ENCODE measurements around the gene SYNPO2.
"Not testable (repeated sequence)": the region's sequence is repeated elsewhere in the genome, so short reads cannot be mapped to it uniquely, and the experiment has no call there.

Gene SYNPO2

DNA sequence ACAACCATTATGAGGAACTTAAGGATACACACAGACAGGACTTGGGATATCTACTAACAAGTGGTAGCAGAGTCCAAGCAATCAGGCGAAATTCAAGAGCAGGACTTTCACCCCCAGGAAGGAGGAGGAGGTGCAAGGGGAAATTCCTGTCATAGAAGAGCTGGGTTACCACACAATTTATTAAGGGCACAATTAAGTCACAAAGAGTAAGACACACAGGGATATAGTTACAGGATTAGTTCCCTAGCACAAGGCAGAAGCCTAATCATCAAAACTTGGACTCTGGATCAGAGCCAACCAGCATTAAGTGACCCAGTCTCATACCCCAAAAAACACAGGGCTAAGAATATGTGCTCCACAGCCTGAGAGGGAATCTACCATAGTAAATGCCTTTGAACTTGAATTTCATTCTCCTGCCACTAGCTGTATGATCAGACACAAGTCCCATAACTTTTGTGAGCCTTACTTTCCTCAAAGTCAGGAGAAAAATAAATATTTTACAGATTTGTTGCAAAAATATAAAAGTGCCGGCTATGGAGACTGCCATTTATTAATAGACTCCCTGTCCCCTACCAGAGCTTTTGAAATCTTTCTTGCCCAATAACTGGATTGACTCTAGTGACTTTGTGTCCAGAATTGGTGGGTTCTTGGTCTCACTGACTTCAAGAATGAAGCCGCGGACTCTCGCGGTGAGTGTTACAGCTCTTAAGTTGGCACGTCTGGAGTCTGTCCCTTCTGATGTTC lies 87.0 kb downstream of the SYNPO2 start:
- DNase-seq, result no peak

DNA sequence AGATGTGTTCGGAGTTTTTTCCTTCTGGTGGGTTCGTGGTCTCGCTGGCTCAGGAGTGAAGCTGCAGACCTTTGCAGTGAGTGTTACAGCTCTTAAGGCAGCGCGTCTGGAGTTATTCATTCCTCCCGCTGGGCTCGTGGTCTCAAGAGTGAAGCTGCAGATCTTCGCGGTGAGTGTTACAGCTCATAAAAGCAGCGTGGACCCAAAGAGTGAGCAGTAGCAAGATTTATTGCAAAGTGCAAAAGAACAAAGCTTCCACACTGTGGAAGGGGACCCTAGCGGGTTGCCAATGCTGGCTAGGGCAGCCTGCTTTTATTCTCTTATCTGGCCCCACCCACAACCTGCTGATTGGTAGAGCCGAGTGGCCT lies 87.5 kb downstream of the SYNPO2 start:
- DNase-seq, result not testable (repeated sequence)

DNA sequence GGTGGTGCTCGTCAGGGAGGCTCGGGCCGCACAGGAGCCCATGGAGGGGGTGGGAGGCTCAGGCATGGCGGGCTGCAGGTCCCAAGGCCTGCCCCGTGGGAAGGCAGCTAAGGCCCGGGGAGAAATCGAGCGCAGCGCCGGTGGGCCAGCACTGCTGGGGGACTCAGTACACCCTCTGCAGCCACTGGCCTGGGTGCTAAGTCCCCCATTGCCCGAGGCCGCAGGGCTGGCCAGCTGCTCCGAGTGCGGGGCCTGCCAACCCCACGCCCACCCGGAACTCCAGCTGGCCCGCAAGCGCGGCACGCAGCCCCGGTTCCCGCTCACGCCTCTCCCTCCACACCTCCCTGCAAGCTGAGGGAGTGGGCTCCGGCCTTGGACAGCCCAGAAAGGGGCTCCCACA lies 88.4 kb downstream of the SYNPO2 start:
- DNase-seq, result not testable (repeated sequence)

DNA sequence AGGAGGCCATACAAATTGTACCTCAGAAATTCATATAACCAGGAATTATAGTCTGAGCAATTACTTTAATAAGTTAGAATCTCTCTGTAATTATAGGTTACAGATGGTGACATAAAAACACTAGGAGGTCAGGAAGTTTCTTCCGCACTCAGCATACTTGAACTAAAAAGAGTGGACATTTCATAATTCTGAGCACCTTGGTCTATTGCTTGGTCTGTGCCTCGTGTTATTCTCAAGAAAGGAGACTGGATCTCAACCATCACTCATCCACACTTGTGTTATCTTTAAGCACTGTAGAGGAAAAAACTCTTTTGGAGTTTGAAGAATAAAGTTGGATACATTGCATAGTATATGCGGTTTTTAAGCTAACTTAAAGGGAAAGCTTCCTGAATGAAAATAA lies 91.1 kb downstream of the SYNPO2 start:
- DNase-seq, result no peak

DNA sequence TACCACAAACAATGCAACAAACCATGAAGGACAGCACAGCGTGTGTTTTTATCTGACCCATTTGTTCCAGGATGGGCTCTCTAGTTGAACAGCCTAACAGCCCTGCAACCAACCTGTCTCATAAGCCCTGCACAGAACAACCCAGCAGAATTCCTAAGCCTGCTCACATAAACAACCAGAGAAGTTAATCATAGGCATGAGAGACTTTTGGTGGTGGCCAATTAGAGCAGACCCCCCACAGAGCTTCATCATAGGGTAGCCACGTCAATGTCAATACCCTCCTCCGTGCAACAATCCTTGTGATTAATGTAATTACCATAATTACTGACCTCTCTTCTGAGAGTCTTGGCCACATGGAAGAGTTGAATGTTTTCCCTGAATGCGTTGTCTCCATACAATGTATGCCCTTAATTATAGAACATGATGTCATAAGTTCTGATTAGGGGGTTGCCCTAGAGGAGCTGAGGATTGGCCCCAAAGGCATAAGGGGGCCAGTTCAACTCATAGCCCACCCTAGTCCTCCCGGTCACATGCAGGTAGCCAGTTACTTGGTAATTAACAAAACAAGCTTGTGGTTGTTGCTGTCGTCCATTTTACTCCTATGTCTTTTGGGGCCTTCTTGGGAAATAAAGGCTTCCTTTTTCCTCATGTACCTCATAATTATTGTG lies 92.7 kb downstream of the SYNPO2 start:
- no peak for DNase-seq

DNA sequence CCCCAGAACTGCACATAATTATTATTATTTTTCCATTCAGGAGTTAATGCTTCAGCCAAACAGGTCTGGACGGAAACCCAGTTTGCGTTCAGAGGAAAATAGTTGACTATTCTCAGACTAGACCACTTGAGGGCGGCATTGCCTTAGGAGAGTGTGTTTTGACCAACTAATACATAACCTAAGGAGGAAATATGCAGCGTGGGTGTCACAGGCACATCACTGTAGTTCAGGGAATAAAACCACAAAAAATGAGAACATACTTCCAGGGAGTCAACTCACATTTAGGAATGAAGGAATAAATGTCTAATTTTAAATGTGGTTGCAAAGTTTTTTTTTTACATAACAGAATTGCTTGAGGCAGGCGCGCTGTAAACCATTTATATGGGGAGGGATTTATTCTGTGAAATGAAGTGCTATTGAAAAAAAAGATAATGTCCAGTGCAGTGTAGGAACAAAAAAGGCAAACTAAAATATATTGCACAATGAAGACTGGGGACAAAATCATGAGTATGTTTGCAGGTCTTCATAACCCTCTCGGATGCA lies 93.3 kb downstream of the SYNPO2 start:
- DNase-seq, result peak; percentile 63

DNA sequence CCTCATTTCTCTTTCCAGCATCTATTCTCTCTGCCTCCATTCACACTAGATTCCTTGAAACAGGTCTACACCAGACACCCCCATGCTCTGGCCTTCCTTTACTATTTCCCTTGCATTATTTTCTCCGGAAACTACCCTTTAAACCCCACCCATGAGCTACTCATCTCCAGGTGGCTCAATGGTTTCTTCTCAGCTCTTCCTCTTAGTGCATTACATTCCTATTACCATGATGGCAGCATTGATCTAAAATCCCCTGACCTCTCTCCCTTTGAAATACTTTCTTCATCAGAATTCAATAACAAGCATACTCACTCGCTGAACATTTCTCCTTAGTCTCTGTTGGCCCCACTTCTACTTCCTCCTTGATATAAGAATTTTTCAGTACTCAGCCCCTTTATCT lies 94.6 kb downstream of the SYNPO2 start:
- DNase-seq, result no peak

DNA sequence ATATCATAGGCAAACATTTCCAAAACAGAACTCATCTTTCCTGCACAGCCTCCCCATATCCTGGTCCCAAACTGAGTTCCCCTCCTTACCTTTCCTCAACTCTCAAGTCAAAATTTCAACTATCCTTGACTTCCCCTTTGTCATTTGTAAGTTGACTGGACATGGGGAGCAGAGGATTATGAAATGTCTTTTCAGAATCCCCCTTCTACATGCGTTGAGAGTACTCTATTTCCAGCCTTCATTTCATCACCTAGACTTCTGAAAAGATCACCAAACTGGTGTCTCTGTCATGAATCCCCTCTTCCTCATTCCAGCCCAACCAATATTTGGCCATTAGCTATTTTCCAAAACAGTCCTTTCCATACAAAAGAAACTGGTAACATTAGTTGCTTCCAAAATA lies 95.2 kb downstream of the SYNPO2 start:
- no peak for DNase-seq

DNA sequence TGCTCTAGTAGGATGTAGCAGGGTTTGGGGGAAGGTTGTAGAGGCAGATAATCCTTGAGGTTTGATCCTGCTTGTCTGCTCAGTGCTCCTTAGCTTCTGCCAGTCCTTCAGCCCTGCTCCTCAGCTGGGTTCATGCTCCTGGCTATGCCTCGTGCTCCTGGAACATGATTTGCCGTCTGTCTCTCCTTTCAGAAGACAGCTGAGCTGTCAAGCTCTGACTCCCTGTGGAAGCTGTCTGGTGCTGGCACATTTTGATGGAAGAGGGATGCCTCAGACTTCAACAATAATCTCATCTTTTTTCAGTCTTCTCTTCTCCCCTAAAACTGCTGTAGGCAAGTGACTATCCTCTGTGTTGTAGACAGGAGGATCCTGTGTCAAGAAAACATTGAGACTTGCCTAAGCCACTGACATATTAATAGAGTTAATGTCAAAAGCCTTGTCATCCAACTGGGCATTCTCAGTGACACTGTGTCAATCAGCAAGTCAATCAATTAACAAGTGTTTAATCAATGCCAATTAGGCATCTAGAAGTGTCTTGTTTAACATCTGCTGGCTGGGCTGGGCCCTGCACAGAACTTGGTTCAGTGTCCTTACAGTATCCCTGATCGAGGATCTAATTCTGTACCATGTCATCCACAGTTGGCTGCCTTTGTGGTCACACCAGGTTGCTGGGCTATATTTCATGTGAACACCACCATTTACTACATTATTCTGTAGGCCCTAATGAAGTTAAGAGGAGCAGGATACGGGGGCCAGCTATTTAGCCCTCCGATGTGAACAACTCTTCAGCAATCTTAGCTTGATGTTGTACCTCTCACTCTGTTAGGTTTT lies 96.7 kb downstream of the SYNPO2 start:
- DNase-seq, result no peak

DNA sequence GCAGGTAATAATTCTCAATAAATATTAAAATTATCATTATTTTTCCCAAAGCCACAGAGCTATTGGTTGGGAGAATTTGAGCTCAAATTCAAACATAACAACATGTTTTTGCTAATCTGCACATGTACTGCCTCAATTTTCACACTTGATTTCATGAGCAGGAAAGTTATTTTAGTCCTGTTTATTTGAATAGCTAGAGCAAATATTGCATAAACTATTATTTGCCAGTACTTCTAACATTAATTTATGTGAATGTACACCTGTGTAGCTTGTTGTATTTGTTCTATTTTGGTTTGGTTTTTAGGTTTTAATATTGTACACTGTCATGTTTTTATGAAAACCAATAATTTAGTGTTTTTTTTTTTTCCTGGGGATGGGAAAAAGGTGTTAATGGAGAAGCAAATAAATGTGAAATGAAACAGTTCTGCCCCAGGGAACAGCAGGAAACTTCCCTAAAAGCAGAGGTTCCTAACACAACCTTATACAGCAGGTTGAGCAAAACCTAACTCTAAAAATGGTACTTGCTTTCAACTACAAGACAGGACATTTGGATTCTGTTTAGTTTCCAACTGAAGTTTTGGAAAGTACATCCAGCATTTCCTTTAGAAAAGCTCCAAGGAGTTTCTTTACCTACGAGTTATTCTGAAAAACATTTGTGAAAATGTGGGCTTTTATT lies 99.4 kb downstream of the SYNPO2 start:
- DNase-seq, result no peak

DNA sequence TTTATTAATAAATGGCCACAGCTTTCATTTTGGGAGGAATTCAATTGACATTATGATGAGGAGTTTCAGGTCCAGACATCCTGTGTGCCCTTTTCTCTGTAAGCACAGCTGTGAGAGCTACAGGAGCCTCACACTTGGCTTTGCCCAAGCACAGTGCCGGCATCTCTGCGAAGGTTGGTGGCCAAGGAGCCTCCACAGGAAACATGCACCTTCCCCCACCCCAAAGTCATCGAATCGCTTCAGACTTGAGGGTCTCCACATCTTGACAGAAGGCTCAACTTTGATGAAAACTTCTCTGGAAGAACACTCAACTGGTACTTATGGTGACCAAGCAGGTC lies 100.0 kb downstream of the SYNPO2 start:
- no peak for DNase-seq

DNA sequence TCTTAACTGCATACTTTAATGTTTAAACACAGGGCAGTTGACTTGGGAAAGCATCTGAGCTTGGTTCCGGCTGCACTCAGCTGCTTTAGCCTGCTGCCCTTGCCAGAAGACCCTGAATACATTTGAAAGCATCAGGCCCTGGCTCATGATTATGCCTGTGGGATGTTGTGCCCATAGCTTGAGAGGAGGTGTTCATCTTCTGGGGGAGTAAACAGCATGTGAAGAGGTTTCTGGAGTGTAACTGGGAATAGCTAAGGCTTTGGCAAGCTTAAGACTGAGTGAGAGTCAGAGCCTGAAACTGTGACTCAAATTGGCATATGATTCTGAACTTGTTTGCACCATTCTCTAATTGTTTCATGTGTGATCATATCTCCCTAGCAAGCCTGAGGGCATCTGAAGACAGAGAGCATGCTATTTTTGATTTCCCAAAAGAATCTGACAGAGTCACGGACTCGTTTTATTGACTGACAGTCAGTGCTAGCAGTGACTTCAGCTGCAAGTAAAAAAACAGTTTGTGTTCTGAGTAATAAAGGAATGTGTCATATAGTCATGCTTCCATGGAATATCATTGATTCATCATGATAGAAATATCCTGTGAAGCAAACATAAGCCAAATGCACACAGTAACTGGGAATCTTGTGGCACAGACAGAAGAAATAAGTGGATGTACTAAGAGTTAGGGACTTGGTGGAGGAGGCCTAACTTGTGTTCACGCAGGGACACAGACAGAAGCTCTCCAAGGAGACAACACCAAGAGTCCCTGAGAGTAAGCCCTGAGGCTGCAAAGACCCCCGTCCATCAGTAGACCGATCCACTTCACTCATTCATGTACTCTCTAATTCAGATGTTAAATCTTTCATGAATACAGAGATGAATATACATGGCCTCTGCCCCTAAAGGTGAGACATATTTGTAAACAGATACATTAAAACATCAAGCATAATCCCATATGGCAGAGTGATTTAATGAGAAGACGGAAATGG lies 100.7 kb downstream of the SYNPO2 start:
- no peak for DNase-seq

DNA sequence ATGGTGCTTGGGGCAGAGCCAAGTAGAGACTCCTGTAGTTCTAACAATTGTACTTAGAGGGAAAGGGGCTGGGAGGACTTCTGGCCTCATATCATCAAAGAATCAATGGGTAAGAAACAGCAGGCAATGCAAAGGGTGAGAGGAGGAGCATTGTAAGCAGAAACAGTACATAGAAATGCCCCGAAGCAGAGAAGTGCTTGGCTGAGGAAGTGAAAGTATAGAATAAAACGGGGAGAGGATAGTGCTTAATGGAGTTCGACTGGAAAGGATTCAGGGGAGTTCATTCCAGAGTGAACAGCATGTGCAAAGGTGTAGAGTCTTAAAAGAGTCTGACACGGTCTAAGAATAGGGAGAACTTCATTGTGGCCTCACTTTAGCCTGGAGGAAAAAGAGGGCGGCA lies 103.0 kb downstream of the SYNPO2 start:
- DNase-seq, result no peak

DNA sequence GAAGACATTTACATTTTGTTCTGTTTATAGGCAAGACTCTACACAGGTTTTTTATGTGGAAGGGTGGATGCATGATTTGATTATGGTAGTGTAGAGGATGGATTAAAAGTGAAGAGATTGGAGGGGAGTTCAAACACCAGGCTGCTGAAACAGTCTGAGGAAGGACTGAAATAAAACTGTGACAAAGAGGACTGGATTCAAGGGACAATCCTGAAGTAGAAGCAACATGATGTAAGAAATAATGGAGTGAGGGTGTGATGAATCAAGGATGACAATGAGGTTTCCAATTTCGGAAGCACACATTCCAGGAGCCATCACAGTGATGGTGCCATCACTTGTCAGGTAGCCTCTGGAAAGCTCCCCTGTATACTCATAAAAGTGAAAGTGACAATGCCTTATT lies 103.5 kb downstream of the SYNPO2 start:
- DNase-seq, result no peak

DNA sequence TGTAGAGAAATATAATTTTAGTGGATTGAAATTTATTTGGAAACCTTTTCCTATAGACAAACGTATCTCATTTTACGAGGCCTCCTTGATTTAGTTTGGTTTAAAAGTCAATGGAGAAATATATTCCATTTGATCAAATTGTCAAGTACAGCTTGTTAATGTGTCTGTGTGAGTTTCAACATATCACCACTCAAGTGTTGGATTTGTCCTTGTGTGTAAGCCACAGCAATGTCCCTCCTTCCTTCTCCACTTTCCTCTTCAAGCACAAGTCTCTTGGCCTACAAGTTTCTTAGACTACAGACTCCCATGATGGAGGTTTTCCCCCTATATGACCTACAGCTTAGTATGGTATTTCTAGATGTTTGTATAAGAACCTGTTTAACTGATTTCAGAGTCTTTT lies 104.7 kb downstream of the SYNPO2 start:
- no peak for DNase-seq

DNA sequence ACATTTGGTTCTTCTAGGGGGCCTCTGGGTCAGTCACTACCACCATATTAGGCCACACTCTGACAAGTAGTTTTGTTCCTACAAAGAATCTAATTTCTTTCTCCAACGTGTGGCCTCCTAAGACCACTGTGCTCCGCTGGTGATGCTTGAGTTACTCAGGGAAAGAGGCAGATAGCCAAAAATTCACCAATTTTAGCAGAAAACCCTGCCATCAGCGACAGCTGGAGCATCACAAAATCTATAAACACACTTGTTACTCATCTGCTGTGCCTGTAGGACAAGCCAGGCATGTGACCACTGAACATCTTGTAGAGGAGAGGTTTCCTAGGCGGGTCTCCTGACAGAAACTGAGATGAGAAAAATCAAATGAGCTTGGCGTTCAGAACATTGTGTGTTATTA lies 105.4 kb downstream of the SYNPO2 start:
- DNase-seq, result no peak

DNA sequence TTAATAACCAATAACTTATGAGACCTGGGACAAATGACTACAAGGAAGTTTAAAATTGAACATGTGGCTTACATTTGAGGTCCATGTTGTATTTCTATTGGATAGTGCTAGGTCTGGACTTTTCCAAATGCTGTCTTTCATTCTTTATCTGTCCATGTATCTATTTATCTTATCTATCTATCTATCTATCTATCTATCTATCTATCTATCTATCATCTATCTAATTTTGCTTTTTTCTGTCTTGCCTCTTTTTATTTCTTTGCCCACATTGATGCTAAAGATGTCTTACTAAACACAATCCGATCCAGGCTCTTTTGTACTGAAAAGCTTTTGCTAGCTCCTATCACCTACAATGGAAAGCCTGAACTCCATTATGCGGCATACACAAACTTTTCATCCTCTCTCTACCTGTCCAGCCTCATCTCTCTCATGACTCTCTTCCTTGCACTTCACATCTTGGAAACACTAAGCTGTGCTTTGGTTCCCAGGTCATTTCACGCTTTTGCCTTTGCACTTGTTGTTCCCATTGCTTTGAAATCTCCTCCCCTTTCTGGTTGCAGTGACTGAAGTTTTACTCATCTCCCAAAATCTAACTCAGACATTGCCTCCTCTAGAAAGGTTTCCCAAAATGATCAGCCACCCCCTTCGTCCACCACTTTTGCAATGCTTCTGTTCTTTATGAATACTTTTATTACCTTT lies 107.2 kb downstream of the SYNPO2 start:
- DNase-seq, result no peak

DNA sequence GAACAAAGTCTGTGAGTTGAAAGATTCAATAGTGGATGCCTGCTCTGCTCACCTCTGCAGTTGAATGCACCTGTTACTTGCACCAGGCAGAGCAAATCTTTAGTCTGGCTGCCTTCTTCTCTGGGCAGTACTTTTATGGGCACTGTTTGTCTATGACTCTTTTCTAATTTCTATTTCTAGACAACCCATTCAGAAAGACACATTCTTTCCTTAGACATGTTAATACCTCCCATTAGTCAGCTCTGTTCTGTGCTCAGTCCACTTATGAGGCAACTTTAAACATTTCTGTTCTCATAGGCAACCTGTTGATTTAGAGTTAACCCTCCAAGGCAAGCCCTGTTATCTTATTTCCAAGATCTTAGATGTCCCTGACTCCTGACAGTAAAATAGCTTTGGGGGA lies 108.9 kb downstream of the SYNPO2 start:
- DNase-seq, result no peak

DNA sequence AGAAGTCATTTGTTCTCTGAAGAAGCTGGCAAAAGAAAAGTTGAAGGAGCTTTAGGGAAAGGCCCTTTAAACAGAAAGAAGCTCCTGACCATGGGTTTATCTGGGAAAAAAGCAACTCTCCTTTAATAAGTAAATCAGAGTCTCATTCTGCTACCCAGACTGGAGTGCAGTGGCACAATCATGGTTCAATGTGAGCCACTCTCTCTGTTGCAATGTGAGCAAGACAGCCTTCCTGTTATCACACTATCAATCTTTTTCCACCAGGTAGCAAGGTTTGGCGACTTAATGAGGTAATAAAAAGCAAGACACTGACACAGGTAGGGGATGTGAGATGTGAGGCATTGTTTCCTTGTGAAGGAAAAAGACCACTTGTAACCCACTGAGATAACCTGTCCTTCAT lies 111.3 kb downstream of the SYNPO2 start:
- no peak for DNase-seq

DNA sequence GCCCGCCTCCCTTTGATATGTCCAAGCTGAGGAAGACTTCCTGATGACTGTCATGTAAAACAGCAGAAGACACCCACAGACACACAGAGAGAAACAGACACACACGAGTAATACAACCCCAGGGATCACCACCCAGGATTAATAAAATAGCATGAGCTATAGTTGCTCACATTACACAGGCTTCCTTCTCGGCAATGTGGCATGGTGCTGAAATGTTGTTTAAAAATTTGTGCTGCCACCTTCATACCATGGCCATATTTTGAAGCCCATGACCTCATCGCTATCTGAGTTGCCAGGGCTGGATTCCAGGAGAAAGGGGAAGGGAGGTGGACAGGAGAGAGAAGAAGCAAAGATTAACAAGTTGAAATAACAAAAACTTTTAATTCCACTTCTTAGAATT lies 111.7 kb downstream of the SYNPO2 start:
- no peak for DNase-seq

DNA sequence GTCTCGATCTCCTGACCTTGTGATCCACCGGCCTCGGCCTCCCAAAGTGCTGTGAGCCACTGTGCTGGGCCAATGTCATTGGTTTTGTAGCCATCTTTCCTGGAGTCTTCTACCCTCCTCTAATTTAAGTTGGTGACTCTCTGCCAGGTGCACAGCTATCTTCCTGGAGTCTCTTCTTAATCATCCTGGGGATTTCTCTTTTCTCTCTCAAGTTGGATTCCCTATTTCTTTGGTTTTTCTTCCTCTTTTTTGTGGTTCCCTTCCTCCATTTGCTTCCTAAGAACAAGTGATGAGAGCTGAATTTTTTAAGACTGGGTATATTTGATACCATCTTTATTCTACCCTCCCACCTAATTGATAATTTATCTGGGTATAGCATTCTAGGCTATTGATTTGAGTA lies 113.8 kb downstream of the SYNPO2 start:
- no peak for DNase-seq

All from CD4-positive, alpha-beta T cell treated with Interleukin-17A for 4 hours (primary cell).